Hindlimb muscle (tissue), 1 donor: ENCODE results near the gene IL22RA2. TPM values are rescaled to one million over a fixed set of nuclear protein-coding genes. Genes with fewer than 3 reads are reported as not detected.
"Not testable (repeated sequence)": the region's sequence is repeated elsewhere in the genome, so short reads cannot be mapped to it uniquely, and the experiment has no call there.

Experiments
- DNase-seq: peaks from one replicate; pipeline ENCODE4 v3.0.0-alpha.2; 2013
- polyA plus RNA-seq: library from polyadenylated mRNA; unstranded; fragments of 120-200 nt; gene quantifications from one replicate; pipeline ENCODE4 v1.2.1, GENCODE V29; 2013; ENCODE audit not compliant: insufficient read length

The IL22RA2 gene
- polyA plus RNA-seq, 1 donor = not detected

GRCh38 chr6:137121401-137121997 is 51.9 kb downstream of the IL22RA2 start:
- no peak for DNase-seq

- DNase-seq = no peak
These were observed 52.7 kb downstream of the IL22RA2 start for GRCh38 chr6:137120748-137121147.

- no peak for DNase-seq
These were observed 54.0 kb downstream of the IL22RA2 start for GRCh38 chr6:137119196-137120104.

GRCh38 chr6:137117581-137117980 is 55.9 kb downstream of the IL22RA2 start:
- DNase-seq = no peak

- no peak for DNase-seq
These were observed 56.6 kb downstream of the IL22RA2 start for GRCh38 chr6:137116807-137117206.

- DNase-seq = no peak
These were observed 57.8 kb downstream of the IL22RA2 start for GRCh38 chr6:137115658-137116057.

- DNase-seq = no peak
These were observed 61.4 kb downstream of the IL22RA2 start for GRCh38 chr6:137112067-137112355.

- DNase-seq = no peak
These were observed 62.0 kb downstream of the IL22RA2 start for GRCh38 chr6:137111296-137112066.

GRCh38 chr6:137107767-137108105 is 65.7 kb downstream of the IL22RA2 start:
- DNase-seq = no peak

- DNase-seq = not testable (repeated sequence)
These were observed 66.2 kb downstream of the IL22RA2 start for GRCh38 chr6:137107047-137107766.

GRCh38 chr6:137106183-137106582 is 67.3 kb downstream of the IL22RA2 start:
- DNase-seq = no peak

- DNase-seq = no peak
These were observed 68.1 kb downstream of the IL22RA2 start for GRCh38 chr6:137105375-137105774.

- DNase-seq = no peak
These were observed 68.5 kb downstream of the IL22RA2 start for GRCh38 chr6:137104926-137105325.

- no peak for DNase-seq
These were observed 70.5 kb downstream of the IL22RA2 start for GRCh38 chr6:137102851-137103492.

- DNase-seq = no peak
These were observed 71.2 kb downstream of the IL22RA2 start for GRCh38 chr6:137102050-137102848.

- DNase-seq = no peak
These were observed 73.6 kb downstream of the IL22RA2 start for GRCh38 chr6:137099689-137100403.

GRCh38 chr6:137097526-137097925 is 75.9 kb downstream of the IL22RA2 start:
- no peak for DNase-seq

GRCh38 chr6:137097057-137097456 is 76.4 kb downstream of the IL22RA2 start:
- DNase-seq = no peak

GRCh38 chr6:137095651-137096238 is 77.7 kb downstream of the IL22RA2 start:
- DNase-seq = no peak

- DNase-seq = no peak
These were observed 78.4 kb downstream of the IL22RA2 start for GRCh38 chr6:137095093-137095492.
